ENCODE measurements around the gene CCDC9B.
A peak's percentile ranks its signal among the peaks of the same experiment; 100 is the strongest.

The CCDC9B gene

GRCh38 chr15:40331637-40332036 is 9.1 kb downstream of the CCDC9B start:
- DNase-seq (ENCODE audit: extremely low read depth in 1 of 2, low read depth in 1 of 2) = no peak

GRCh38 chr15:40331026-40331425 is 9.7 kb downstream of the CCDC9B start:
- no peak for DNase-seq (ENCODE audit: extremely low read depth in 1 of 2, low read depth in 1 of 2)

- no peak for DNase-seq (ENCODE audit: extremely low read depth in 1 of 2, low read depth in 1 of 2)
Observed at GRCh38 chr15:40330368-40330836, 10.3 kb downstream of the CCDC9B start.

- DNase-seq (ENCODE audit: extremely low read depth in 1 of 2, low read depth in 1 of 2) = no peak
Observed at GRCh38 chr15:40329804-40330203, 10.9 kb downstream of the CCDC9B start.

DNA sequence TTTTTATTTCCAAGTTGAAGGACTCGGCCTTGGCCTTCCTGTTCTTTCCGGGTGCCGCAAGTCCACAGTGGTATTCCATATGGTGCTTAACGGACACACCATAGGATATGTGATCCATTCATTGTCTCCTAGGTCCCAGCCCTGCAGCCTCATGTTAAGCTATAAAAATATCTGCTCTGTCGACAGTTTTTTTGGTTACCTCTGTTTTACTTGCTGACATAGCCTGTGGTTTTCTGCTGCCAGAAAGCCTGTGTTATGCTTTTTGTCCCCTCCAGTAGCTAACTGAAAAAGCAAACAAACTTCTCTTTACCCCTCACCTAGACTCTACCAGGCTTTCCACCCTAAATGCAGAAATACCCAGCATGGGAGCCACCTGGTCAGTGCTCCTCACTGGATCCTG is 12.0 kb downstream of the CCDC9B start:
- no peak for DNase-seq (ENCODE audit: extremely low read depth in 1 of 2, low read depth in 1 of 2)

GRCh38 chr15:40328176-40328575 is 12.6 kb downstream of the CCDC9B start:
- DNase-seq (ENCODE audit: extremely low read depth in 1 of 2, low read depth in 1 of 2) = no peak

- DNase-seq (ENCODE audit: extremely low read depth in 1 of 2, low read depth in 1 of 2) = no peak
Observed at GRCh38 chr15:40327457-40327856, 13.3 kb downstream of the CCDC9B start.

DNA sequence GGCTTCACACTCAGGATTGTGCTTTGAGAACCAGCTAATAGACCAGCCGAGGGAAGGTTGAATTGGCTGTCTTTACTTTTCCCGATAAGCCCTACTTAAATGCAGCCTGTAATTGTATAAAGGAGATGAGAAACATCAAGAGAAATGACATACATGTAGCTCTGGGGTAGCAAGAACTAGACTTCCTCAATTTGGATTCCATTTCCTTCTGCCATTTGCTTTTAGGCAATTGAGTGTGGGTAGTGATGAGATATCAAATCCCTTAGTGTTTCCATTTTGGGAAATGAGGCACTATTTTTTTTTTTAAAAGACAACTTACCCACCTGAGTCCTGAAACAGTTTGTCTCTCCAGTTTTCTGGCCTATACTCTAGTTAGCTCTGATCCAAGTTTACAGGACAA is 15.0 kb downstream of the CCDC9B start:
- no peak for DNase-seq (ENCODE audit: extremely low read depth in 1 of 2, low read depth in 1 of 2)

DNA sequence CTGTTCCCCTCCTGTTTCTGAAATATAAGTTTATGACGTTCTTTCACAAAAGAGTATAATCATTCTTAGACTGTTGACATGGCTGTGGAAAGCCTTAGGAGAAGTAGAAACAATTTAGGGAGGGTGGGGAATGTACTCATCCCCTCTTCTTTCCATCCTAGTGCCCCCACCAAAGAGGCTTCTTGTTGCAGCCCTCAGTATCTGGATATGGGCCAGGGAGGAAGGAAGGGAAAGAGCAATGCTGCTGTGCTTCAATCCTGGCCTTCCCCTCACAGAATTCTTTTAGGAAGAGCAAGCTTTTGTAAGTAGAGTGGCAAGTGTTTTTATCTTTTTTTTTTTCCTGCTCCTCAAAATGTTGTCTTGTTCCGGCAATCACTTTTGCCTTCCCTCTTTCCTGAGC is 15.6 kb downstream of the CCDC9B start:
- no peak for DNase-seq (ENCODE audit: extremely low read depth in 1 of 2, low read depth in 1 of 2)

DNA sequence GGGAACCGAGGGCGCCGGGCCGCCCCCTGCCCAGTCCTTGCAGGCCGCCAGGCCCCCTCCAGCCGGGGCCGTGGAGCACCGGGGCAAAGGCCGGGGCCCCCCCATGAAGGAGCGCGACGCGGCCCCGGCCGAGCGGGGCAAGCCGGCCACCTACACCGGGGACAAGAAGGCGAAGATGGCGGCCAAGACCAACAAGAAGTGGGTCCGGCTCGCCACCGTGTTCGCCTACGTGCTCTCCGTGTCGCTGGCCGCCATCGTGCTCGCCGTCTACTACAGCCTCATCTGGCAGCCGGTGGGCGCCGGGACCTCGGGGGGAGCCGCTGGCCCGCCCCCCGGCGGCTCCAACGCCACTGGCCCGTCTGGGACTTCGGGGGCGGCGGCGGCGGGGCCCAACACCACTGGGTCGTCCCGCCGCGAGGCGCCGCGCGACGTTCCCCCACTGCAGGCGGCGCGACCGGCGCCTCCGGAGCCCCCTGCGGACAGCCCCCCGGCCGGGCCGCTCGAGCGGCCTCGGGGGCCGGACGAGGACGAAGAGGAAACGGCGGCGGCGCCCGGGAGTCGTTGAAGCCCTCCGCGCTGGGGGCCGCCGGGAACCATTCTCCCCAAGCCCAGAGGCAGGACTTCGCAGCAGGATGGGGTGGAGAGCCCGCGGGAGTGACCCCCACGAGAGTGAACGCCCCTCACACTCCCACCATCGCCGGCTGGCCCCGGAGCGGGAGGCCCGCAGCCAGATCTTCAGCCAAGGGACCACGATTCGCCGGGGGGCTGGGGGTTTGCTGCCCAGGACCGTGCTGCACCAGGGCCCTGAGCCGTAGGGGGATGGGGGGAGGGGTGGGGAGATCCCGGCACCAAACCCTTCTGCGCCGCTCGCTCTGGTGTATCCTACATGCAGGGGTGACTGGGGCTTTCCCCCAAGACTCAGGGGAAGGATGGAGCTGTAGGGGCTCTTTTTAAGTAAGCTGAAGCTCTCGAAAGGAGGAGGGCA is 16.5 kb downstream of the CCDC9B start:
- DNase-seq (ENCODE audit: extremely low read depth in 1 of 2, low read depth in 1 of 2) = no peak

GRCh38 chr15:40323239-40323952 is 17.3 kb downstream of the CCDC9B start, which contains the start of gene INAFM2:
Gene INAFM2 (plus strand): TSS chr15:40323692. CDS start chr15:40324056, 364 bp downstream.
- DNase-seq (ENCODE audit: extremely low read depth in 1 of 2, low read depth in 1 of 2) = peak; percentile 85 to 87

GRCh38 chr15:40322531-40323238 is 18.1 kb downstream of the CCDC9B start:
- no peak for DNase-seq (ENCODE audit: extremely low read depth in 1 of 2, low read depth in 1 of 2)

GRCh38 chr15:40320931-40321371 is 19.8 kb downstream of the CCDC9B start:
- DNase-seq (ENCODE audit: extremely low read depth in 1 of 2, low read depth in 1 of 2) = no peak

DNA sequence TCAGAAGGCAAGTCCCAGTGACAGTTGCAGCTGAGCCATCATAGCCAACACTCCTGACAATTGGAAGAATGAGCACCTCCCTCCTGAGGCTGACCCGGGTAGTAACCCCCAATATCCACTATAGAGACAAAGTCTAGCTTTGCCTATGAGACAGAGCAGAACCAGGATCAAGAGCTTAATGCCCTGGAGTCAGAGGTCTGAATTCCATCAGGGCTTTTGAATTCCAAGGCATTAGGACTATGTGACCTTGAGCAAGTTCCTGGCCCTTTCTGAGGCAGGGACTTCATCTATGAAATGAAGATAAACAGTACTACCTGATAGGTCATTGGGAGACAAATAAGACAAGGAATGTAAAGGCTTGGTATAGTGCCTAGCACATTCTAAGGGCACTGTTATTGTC is 20.3 kb downstream of the CCDC9B start:
- DNase-seq (ENCODE audit: extremely low read depth in 1 of 2, low read depth in 1 of 2) = no peak

- no peak for DNase-seq (ENCODE audit: extremely low read depth in 1 of 2, low read depth in 1 of 2)
Observed at GRCh38 chr15:40317580-40317979, 23.2 kb downstream of the CCDC9B start.

GRCh38 chr15:40316931-40317330 is 23.8 kb downstream of the CCDC9B start:
- DNase-seq (ENCODE audit: extremely low read depth in 1 of 2, low read depth in 1 of 2) = no peak

- DNase-seq (ENCODE audit: extremely low read depth in 1 of 2, low read depth in 1 of 2) = no peak
Observed at GRCh38 chr15:40314723-40315276, 25.9 kb downstream of the CCDC9B start.

GRCh38 chr15:40313531-40314398 is 27.0 kb downstream of the CCDC9B start:
- DNase-seq (ENCODE audit: extremely low read depth in 1 of 2, low read depth in 1 of 2) = peak in 1 of 2 donors; percentile 19

- DNase-seq (ENCODE audit: extremely low read depth in 1 of 2, low read depth in 1 of 2) = no peak
Observed at GRCh38 chr15:40312370-40313158, 28.2 kb downstream of the CCDC9B start.
